Globus pallidus (tissue), 1 donor: ENCODE measurements around the gene LAMA5.

Experiments
- DNase-seq: peaks from one replicate; pipeline ENCODE4 v3.0.0-alpha.2; 2015; ENCODE audit warnings: low spot score

LAMA5 gene

GRCh38 chr20:62369815-62370114 is 2.7 kb upstream of the LAMA5 start:
- DNase-seq = no peak

GRCh38 chr20:62368976-62369814 is 2.1 kb upstream of the LAMA5 start:
- DNase-seq = no peak

DNA sequence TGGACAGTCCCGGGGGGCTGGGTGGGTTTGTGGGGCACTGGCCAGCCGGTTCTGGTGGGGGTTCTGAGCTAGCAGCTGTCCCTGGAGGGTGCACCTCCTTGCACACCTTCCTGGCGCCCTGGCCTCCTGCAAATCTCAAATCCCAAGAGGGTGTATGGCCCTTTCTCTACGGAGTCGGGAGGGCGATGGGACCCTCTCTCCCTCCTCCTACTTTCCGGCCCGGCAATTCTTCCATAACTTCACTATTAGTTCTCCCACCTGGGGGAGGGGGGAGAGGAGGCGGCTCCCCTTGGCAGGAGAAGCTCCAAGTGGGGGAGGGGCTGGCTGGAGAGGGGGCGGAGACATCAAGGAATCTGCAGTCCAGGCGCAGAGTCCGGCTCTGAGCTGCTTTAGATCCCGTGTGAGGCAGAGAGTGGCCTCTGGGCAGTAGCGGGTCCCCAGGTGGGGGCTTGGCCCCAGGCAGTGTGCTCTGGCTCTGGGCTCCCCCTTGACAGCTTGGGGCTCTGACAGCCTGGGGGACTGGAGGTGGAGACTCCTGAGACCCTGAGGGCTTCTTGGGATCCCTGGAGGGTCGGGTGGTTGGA is 1.4 kb upstream of the LAMA5 start:
- DNase-seq = no peak

DNA sequence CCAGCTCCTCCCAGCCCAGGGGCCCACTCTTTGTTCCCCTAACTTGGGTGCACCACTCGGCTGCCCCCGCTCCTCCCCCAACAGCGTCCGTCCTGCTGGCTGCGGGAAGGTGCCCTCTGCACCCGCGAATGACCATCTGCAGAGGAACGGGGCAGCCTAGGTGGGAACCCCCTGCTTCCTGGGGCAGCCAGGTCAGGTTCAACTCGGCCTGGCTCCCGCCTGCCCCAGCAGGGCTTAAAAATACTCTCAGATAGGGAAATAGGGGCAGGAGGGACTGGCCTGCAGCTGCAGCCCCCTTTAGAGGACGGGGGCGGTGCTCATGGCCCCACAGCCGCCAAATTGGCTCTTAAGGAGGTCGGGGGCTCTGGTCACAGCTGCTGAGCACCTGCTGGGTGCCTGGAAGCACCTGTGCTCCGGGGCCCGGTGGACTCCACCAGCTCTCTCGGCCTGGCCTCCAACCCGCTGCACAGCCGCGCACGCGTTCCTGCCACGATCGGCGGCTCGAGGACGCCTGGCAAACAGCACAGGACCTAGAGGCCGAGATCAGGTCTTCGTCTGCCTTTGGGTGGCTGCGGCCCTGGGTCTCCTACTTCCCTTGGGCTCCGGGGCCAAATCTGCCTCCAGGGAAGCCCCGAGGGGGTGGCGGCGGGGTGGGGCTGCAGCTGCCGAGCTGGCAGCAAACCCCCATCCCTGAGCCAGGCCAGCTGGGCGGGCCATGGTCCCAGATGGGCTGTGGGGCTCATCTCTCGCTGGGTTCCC is 700 bp upstream of the LAMA5 start:
- DNase-seq = no peak

GRCh38 chr20:62366370-62367135 is 559 bp downstream of the LAMA5 start:
- DNase-seq = no peak

DNA sequence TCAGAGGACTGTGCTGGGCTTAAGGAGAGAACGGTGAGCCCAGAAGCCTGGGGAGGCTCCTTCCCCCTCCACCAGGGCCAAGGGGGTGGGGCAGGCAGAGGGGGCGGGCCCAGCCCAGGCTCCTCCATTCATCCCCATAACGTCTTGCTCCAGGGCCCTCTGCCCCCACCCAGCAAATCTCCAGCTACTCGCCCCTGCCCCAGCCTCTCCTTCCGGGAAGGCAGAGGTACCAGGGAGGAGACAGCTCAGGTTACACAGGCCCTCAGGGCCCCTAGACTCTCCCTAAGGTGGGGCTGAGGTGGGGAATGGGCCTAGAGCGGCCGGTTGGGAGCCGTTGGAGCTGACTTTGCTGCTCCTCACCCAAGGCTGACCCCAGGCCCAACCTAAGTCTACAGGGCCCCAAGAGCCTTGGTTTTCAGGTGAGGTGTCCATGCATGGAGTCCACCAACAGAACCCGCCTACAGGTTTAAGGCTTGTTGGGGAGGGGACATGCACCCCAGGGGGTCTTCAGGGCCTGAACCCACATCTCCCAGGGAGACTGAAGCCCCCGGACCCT is 1.2 kb downstream of the LAMA5 start:
- no peak for DNase-seq

- DNase-seq = no peak
Observed at GRCh38 chr20:62364911-62365736, 2.0 kb downstream of the LAMA5 start.

GRCh38 chr20:62363920-62364851 is 2.9 kb downstream of the LAMA5 start:
- no peak for DNase-seq

- DNase-seq = no peak
Observed at GRCh38 chr20:62362991-62363919, 3.9 kb downstream of the LAMA5 start.

DNA sequence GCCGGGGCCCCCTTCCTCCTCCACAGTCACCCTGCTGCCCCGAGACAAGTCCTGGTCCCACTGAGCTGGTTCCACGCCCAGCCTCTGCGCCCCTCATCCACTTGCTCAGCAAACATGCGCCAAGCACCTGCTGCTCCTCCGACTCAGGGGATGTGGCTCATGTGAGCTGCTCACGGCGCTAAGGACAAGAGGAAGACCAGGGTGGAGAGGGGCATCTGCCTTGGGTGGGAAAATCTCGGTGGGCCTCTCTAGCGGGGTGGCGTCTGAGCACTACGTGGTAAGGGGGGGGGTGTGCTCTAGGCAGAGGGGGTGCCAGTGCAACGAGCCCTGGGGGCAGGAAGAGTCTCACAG is 4.5 kb downstream of the LAMA5 start:
- no peak for DNase-seq

- no peak for DNase-seq
Observed at GRCh38 chr20:62361799-62362589, 5.1 kb downstream of the LAMA5 start.

- DNase-seq = no peak
Observed at GRCh38 chr20:62360854-62361798, 6.0 kb downstream of the LAMA5 start.

DNA sequence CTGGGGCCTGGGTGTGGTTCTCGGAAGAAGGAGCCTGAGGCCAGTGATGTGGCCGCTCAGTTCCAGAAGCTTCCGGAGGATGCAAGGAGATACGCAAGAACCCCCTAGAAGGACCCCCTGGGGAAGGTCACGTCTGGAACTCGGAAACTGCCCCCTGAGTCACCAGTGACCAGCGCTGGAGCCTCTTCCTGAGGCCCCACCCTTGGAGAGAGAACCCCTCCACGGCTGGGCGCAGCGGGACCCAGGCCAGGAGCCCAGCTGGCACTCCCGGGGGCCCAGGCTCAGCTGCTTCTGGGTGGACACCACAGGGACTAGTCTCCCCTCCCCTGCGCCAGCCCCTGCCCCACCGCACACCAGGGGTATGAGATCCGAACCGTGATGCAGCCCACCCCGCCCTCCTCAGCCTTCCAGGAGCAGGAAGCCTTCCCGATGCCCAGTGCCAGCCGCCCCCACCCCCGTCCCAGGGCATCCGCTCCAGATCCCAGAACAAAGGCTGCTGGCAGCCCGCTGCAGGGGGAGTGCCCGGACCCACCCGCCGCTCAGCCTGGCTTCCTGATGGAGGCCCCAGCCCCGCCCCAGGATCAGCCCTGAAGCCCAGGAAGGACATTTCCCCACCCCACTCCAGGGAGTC is 7.5 kb downstream of the LAMA5 start:
- no peak for DNase-seq

GRCh38 chr20:62359043-62359490 is 8.0 kb downstream of the LAMA5 start:
- DNase-seq = no peak

DNA sequence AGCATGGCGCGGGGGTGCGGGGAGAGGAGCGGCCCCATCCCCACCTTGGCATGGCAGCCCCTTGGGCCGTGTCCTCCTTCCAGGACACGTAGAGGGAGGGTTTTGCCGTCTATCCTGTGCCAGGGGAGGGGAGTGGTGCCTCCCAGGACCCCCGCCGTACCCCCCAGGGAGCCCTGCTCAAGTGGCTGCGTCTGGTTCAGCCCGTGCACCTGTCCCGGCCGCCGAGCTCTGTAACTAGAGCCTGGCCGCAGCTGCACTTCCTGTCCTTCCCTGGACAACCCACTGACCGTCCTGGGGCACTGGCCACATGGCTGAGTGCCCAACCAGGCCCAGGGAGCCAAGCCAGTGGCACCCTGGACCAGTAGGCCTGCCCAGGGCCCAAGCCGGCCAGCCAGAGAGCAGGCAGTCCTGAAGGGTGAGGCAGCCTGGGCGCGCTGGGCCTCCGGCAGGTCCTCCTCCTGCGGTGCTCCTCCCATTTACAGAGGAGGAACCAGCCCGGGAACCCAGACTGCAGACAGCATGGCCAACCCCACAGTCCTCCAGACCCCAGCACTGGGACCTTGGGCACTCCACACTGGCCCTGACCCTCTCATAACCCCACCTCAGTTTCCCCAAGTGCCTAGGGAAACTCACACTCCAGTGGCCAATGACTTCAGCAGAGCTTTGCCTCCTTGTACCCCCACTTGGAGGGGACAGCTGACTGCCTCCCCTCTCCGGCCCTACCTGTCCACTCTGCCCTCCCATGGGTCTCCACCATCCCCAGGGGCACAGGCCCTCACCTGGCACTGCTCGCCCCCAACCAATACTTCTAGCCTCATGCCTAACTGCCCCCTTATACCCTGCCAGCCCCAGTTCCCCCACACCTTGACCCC is 8.7 kb downstream of the LAMA5 start:
- no peak for DNase-seq

GRCh38 chr20:62357681-62358080 is 9.4 kb downstream of the LAMA5 start:
- DNase-seq = no peak
